Vagina (tissue), 2 donors: ENCODE measurements around the gene C20orf144.

Source experiments
- CTCF ChIP-seq, 3 experiments: fragments of 450-650 bp in 2 of 3; fragments of 200-600 bp in 1 of 3; sonication (generic) in 1 of 3; IDR thresholded peaks; one replicate each; pipeline ENCODE4 v1.5.1; 2017 to 2019; ENCODE audit warnings: antibody characterized with exemption in 3 of 3, mild to moderate bottlenecking in 2 of 3, moderate library complexity in 2 of 3
- POLR2AphosphoS5 ChIP-seq, 2 donors: sonication (generic); formaldehyde crosslinking; IDR thresholded peaks; one replicate each; pipeline ENCODE4 v1.9.0; 2017; ENCODE audit warnings: antibody characterized with exemption in 2 of 2, mild to moderate bottlenecking in 2 of 2, low read depth in 1 of 2; ENCODE audit not compliant: insufficient read depth in 1 of 2

- TF ChIP-seq POLR2AphosphoS5 (IDR thresholded peaks at IDR 0.05; ENCODE audit: insufficient read depth in 1 of 2, low read depth in 1 of 2) (no peak), CTCF (IDR thresholded peaks at IDR 0.05) (no peak)
These were observed 19.7 kb downstream of the C20orf144 start for GRCh38 chr20:33681728-33682353.
